ENCODE results near the gene DNAH2. TPM values are rescaled to one million over a fixed set of nuclear protein-coding genes. Genes with fewer than 3 reads are reported as not detected.

The DNAH2 gene
- total and polyA plus RNA-seq, 2 of the 4 experiments (the other 2 are of a cell fraction), result under 0.01 to 0.02 TPM

GRCh38 chr17:7854851-7855659 is 137.5 kb downstream of the DNAH2 start, which contains the start of gene TMEM88:
TSS of gene TMEM88 (plus strand) at chr17:7855066. CDS start at chr17:7855075, 9 bp downstream.
- DNase-seq, result no peak
- POLR2A ChIA-PET (ENCODE audit: unreplicated experiment), result no interaction called here

More at GRCh38 chr17:7854851-7855659, 137.5 kb downstream of the DNAH2 start, which contains the start of gene TMEM88:
- no peak for ATAC-seq (ENCODE audit: low read depth)
- no peak within 1 kb of the TSS for H2BK120ac ChIP-seq (ENCODE audit: low read depth, low read length)
- H3K14ac ChIP-seq (replicated peaks; ENCODE audit: low read depth, low read length), result peak within 1 kb of the TSS; percentile 53; the same call in 1 of the 2 replicates
- H3K23ac ChIP-seq (ENCODE audit: low read depth, low read length), result peak within 1 kb of the TSS; percentile 54; the same call in 1 of the 2 replicates
- BruUV-seq (replicated peaks), result no TSS peak
- no peak within 1 kb of the TSS for H4K91ac ChIP-seq (ENCODE audit: insufficient read depth, low read depth, low read length)
- H2AFZ ChIP-seq (replicated peaks; ENCODE audit: low read length, poor library complexity), result peak within 1 kb of the TSS; percentile 73
- in situ Hi-C loops (cut with MboI; ENCODE audit: low sequenced_read_pairs) (no loop called here), intact Hi-C loops (cut with micrococcal nuclease) (no loop called here), dilution Hi-C loops (cut with HindIII; ENCODE audit: low sequenced_read_pairs, unreplicated experiment) (no loop called here)
- H2BK5ac ChIP-seq (ENCODE audit: low read depth, low read length, poor library complexity, severe bottlenecking), result peak within 1 kb of the TSS; percentile 62
- 50% methylated on average over 20 of the region's 57 CpGs; no CpG with 5 or more reads in 1 of the 2 experiments for WGBS, 2 experiments (ENCODE audit: extremely low coverage in 2 of 2, insufficient read length in 1 of 2)
- peaks cover 37% of the 10 kb centered on the region for H3K36me3 ChIP-seq (ENCODE audit: control insufficient read depth, insufficient read depth, low read length)
- CTCF ChIA-PET, result no interaction called here
- no peaks in the 10 kb centered on the region for H3K27me3 ChIP-seq (ENCODE audit: control insufficient read depth, insufficient read depth, low read length)
- H3K9ac ChIP-seq (ENCODE audit: low read depth, low read length), result peak within 1 kb of the TSS; percentile 53
- peak within 1 kb of the TSS; percentile 66 for H2AK5ac ChIP-seq (ENCODE audit: low read depth, low read length)
- no peak within 1 kb of the TSS for H3K18ac ChIP-seq (ENCODE audit: low read depth, low read length)
- H3K9me3 ChIP-seq (ENCODE audit: control insufficient read depth, insufficient read depth, low read length), result no peaks in the 10 kb centered on the region
- H2BK15ac ChIP-seq (ENCODE audit: low read depth, low read length), result no peak within 1 kb of the TSS
- H3K4me1 ChIP-seq (ENCODE audit: control insufficient read depth, insufficient read depth, low read length), result peaks cover 22% of the 10 kb centered on the region
- H3K4me3 ChIP-seq (ENCODE audit: insufficient read depth, low read depth, low read length), result no peak within 1 kb of the TSS
- peak within 1 kb of the TSS; percentile 34 for H3K4ac ChIP-seq (ENCODE audit: low read depth, low read length)
- H2BK20ac ChIP-seq (ENCODE audit: low read depth, low read length), result no peak within 1 kb of the TSS
- peak within 1 kb of the TSS in 1 of 2 experiments; percentile 60; a peak in 2 of 4 replicates for H4K8ac ChIP-seq (ENCODE audit: low read depth in 2 of 2, low read length in 2 of 2)
- peak within 1 kb of the TSS; percentile 88 for H2AK9ac ChIP-seq (replicated peaks; ENCODE audit: low read depth, low read length, poor library complexity)
- H4K20me1 ChIP-seq (ENCODE audit: insufficient read depth, low read length), result peaks cover 22% of the 10 kb centered on the region; the same call in 1 of the 2 replicates
- no peak within 1 kb of the TSS for H3K56ac ChIP-seq (ENCODE audit: extremely low read depth, insufficient read depth, low read length)
- H4K5ac ChIP-seq (ENCODE audit: low read depth, low read length), result no peak within 1 kb of the TSS
- no peak within 1 kb of the TSS for H3K27ac ChIP-seq (ENCODE audit: insufficient read depth, low read length)
- H3K79me1 ChIP-seq (ENCODE audit: low read depth in 1 of 2, low read length in 2 of 2), result peaks cover 23 to 52% of the 10 kb centered on the region in 2 experiments
- TF ChIP-seq USF2 (IDR thresholded peaks at IDR 0.05; ENCODE audit: low read depth, low read length) (no peak), BHLHE40 (IDR thresholded peaks at IDR 0.05; ENCODE audit: low read depth, low read length) (no peak), CHD1 (IDR thresholded peaks at IDR 0.05; ENCODE audit: low read depth, low read length) (no peak), POLR2A (IDR thresholded peaks at IDR 0.05; ENCODE audit: low read depth, low read length) (no peak), SMC3 (IDR thresholded peaks at IDR 0.05; ENCODE audit: low read depth, low read length) (no peak), RFX5 (IDR thresholded peaks at IDR 0.05; ENCODE audit: low read depth, low read length) (no peak), CTCF (conservative IDR thresholded peaks at IDR 0.05; ENCODE audit: low read depth, low read length) (no peak), MAFK (IDR thresholded peaks at IDR 0.05; ENCODE audit: low read depth, low read length) (no peak), RAD21 (IDR thresholded peaks at IDR 0.05; ENCODE audit: low read length) (no peak), RCOR1 (IDR thresholded peaks at IDR 0.05; ENCODE audit: insufficient replicate concordance, low read length) (no peak), NFE2L2 (IDR thresholded peaks at IDR 0.05; ENCODE audit: low read depth, low read length) (no peak), MXI1 (IDR thresholded peaks at IDR 0.05; ENCODE audit: borderline replicate concordance, low read depth, low read length) (no peak), CEBPB (IDR thresholded peaks at IDR 0.05; ENCODE audit: low read depth, low read length) (no peak), MAZ (IDR thresholded peaks at IDR 0.05; ENCODE audit: borderline replicate concordance, low read depth, low read length) (no peak)
- TF ChIP-seq, protein P1, sequence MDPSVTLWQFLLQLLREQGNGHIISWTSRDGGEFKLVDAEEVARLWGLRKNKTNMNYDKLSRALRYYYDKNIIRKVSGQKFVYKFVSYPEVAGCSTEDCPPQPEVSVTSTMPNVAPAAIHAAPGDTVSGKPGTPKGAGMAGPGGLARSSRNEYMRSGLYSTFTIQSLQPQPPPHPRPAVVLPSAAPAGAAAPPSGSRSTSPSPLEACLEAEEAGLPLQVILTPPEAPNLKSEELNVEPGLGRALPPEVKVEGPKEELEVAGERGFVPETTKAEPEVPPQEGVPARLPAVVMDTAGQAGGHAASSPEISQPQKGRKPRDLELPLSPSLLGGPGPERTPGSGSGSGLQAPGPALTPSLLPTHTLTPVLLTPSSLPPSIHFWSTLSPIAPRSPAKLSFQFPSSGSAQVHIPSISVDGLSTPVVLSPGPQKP (IDR thresholded peaks at IDR 0.05; ENCODE audit: borderline replicate concordance, low read depth, low read length), result no peak
- H3K4me2 ChIP-seq (ENCODE audit: low read depth, low read length), result no peak within 1 kb of the TSS; the same call in 1 of the 2 replicates
- H3K9me1 ChIP-seq (ENCODE audit: insufficient read depth, low read length), result no peaks in the 10 kb centered on the region
